ENCODE measurements around the gene VPS35L.

VPS35L gene

GRCh38 chr16:19694989-19695388 lies 139.5 kb downstream of the VPS35L start:
- DNase-seq (ENCODE audit: low spot score): no peak

DNA sequence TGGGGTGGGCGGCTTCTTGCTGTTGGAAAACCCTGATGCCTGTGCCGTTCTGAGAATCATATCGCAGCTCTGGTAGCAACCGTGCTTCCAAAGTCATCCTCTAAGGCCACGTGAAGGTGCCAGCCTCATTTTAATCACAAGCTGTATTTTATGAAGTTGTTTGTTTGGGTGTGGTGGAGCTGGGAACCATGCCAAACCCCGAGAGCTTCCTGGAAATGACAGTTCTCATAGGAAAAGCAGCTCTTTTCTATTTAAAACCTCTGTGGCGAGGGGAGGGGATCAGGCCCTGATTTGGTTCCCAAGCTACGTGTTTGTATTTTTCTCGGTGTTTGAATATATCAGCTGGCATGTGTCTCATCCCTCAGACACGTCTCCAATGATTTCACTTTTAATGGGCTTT lies 140.8 kb downstream of the VPS35L start:
- peak; percentile 44 for DNase-seq (ENCODE audit: low spot score)

GRCh38 chr16:19696961-19697360 lies 141.5 kb downstream of the VPS35L start:
- DNase-seq (ENCODE audit: low spot score): peak; percentile 43

DNA sequence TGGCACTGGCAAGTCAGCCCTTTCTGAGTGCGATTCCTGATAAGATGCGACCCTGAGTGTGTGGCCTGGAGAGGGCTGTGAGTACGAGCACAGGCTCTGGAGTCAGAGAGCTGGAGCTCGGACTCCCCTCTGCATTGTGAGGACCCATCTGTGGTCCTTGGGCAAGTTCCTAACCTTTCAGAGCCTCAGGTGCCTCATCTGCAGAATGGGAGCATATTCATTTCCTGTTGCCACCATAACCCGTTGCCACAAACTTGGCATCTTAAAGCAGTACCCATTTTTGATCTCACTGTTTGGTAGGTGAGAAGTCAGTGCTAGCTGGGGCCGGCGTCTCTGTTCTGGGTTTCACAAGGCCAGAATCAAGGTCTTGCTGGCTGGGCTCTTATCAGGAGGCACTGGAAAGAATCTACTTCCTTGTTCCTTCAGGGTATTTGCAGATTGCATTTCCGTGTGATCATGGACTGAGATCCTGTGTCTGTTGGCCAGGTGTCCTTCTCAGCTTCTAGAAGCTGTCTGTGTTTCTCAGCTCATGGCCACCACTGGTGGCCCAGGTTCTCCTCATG lies 142.3 kb downstream of the VPS35L start:
- no peak for DNase-seq (ENCODE audit: low spot score)

GRCh38 chr16:19698480-19699465 lies 143.3 kb downstream of the VPS35L start:
- no peak for DNase-seq (ENCODE audit: low spot score)

DNA sequence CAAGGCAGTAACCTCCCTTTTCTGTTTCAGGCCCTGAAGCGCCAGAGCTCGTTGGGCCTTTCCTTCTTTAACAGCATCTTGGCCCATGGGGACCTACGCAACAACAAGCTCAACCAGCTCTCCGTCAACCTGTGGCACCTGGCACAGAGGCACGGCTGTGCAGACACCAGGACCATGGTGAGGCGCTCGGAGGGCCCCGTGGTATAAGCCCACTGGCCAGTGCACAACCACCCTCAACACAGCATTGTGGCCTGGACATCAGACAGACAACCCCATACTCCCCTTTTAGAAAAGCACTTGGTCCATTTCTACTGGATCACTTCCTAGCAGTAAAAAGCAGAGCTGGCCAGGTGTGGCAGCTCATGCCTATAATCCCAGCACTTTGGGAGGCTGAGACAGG lies 144.0 kb downstream of the VPS35L start:
- no peak for DNase-seq (ENCODE audit: low spot score)

- DNase-seq (ENCODE audit: low spot score): no peak
Observed at GRCh38 chr16:19700319-19700781, 144.8 kb downstream of the VPS35L start.

- no peak for DNase-seq (ENCODE audit: low spot score)
Observed at GRCh38 chr16:19701091-19701490, 145.6 kb downstream of the VPS35L start.

DNA sequence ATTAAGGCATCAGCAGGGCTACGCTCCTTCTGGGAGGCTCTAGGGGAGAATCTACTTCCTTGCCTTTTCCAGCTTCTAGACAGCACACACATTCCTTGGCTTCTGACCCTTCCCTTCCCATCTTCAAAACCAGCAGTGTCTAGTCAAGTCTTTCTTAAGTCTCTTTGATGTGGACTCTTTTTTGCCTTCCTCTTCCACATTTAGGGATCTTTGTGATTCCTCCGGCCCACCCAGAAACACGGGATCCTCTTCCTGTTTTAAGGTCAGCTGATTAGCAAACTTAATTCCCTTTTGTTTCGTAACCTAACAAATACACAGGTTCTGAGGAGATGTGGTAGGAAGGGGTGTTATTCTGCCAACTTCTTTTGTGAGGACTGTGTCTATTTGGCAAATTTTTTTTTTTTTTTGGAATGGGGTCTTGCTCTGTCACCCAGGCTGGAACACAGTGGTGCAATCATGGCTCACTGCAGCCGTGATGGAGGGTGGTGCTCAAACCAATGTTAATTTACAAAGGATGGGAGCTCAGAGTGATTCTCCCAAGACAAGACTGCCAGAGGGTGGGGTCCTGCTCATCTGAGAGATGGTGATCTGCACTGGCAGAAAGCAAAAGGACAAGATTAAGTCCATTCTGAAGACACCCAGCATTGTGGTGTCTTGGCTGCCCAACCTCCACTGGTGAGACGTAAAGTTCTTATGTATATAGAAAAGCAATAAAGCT lies 147.8 kb downstream of the VPS35L start:
- no peak for DNase-seq (ENCODE audit: low spot score)

DNA sequence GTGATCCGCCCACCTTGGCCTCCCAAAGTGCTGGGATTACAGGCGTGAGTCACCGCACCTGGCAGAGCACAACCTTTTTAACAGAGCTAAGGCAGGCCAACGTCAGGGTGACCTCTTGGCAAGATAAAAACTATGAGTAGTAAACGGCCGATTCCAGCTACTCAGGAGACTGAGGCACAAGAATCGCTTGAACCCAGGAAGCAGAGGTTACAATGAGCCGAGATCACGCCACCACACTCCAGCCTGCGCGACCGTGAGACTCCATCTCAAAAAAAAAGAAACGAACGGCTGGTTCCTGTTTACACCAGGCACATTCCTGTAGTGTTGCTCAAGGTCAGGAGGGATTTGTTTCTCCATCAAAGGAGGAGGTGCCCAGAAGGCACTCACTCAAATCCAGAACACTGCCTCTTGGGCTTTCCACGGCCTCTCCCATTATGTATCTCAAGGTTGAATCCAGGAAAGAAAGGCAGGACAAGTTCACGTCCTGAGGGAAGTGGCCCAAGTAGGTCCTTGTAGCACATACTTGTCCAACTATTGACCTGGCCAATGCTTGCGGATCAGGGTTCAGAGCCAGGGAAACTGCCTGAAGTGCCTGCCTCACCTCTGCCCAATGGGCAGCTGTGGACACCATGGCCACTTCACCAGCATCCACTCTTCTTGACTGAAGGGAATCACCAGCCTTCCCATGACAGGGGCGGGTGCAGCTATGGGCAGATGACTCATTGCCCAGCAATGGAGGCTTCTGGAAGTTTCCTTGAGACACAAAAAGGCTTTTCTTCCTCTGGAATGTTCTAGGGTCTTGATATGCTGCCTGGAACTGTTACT lies 149.0 kb downstream of the VPS35L start:
- DNase-seq (ENCODE audit: low spot score): no peak

DNA sequence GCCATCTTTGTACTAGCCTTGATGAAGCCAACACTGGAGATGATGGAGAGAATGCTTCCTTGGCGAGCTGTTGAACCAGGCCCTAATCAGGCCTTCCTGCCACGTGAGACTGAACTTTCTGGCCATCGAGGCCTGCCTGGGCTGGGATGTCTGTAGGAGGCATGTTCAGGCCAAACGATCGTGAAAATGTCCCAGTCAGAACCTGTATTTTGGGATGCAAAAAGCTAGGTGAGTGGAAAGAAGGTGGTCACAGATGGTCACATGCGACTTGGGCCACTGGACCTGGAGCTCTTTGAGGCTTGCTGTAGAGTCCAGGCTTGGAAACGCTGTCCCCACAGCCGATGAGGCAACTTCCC lies 149.6 kb downstream of the VPS35L start:
- no peak for DNase-seq (ENCODE audit: low spot score)

GRCh38 chr16:19705843-19706242 lies 150.3 kb downstream of the VPS35L start:
- DNase-seq (ENCODE audit: low spot score): no peak

GRCh38 chr16:19706846-19707245 lies 151.3 kb downstream of the VPS35L start:
- no peak for DNase-seq (ENCODE audit: low spot score)

DNA sequence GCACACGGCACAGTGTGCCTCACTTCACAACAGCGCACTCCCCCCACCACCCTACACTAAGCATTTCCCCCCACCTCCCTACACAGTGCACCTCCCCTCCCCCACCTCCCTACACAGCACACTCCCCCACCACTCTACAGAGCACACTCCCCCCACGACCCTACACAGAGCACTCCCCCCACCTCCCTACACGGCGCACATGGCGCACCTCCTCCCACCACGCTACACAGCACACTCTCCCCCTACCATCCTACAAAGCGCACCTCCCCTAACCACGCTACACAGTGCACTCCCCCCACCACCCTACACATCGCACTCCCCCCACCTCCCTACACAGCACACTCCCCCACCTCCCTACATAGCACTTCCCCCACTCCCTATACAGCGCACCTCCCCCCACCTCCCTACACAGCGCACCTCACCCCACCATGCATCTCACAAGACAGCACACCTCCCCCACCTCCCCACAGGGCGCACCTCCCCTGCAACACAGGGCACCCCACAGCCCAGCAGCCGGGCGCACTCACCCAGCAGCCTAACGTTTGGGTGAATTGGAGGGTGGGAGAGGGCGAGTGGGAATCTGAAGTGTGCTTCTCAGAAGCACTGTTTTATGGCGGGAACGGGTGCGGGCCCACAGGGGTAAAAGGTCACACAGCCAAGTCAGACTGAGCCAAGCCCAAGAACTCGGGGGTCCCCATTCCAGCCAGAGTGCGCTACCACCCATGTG lies 152.2 kb downstream of the VPS35L start:
- DNase-seq (ENCODE audit: low spot score): no peak

- no peak for DNase-seq (ENCODE audit: low spot score)
Observed at GRCh38 chr16:19708296-19709205, 153.0 kb downstream of the VPS35L start.

DNA sequence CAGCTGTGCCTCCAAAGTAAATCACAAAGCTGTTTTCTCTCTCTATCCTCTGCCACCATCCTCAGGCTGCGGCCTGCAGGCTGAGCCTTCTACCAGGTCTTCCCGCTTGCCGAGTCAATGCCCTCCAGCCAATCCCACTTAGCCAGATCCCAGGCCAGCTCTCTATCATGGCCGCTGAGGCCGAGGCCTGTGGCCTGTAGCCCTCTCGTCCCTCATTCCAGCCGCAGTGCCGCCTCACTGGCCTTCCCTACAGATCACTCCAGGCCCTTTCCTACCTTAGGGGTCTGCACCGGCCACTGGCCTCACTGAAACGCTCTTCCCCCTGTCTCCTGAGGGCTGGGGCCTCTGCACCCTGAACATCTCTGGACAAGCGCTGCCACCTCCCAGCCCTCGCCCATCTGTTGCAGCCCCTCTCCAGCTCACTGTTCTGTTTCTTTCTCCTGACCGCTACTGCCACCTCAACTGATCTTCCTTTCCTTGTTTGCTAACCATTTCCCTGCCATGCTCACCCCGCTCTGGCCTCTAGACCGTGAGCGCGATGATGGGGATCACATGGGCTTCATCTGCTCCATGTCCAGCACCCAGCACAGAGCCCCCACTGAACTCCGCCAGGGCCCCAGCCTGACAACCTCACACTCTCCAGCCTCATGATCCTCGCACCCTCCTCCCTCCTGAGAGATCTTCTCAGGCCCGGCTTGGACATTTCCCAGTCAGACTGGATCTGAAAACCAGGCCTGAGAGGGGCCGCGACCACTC lies 154.1 kb downstream of the VPS35L start:
- no peak for DNase-seq (ENCODE audit: low spot score)

DNA sequence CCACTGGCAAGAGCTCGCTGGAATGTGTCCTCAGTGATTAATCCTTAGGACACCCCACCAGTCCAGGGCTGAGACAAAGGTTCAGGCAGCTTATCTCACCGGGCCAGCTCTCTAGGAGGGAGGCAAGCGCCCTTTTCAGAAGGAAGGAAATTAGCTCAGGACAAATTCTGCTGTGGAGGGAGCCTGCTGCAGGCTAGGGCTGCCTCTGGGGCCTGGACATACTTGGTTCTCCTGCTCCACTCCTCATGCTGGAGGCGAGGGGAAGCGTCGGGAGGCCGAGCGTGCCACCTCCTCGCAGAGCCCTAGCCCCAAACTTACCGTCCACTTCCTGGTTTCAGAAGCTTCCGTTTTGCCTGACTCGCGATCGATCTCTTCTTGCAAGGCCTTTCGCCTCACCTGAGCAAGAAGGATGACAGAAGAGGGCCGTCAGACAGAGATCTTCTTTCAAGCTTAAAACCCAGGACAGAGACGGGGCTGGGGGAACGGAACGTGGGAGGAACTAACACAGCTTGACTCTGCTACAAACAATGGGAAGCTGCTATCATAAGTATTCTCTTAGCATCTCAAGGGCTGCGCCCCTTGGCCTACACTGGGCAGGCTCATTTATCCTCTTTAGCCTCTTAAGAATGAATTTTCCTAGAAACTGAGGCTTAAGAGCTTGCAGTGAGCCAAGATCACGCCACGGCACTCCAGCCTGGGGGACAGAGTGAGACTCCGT lies 154.8 kb downstream of the VPS35L start:
- DNase-seq (ENCODE audit: low spot score): no peak

GRCh38 chr16:19710991-19711545 lies 155.6 kb downstream of the VPS35L start:
- no peak for DNase-seq (ENCODE audit: low spot score)

All from cerebellar cortex (tissue), 1 donor.